ENCODE data around the gene NFATC1. TPM values are rescaled to one million over a fixed set of nuclear protein-coding genes. Genes with fewer than 3 reads are reported as not detected.

Gene NFATC1
- total RNA-seq, 1 donor, result 23.9 TPM

DNA sequence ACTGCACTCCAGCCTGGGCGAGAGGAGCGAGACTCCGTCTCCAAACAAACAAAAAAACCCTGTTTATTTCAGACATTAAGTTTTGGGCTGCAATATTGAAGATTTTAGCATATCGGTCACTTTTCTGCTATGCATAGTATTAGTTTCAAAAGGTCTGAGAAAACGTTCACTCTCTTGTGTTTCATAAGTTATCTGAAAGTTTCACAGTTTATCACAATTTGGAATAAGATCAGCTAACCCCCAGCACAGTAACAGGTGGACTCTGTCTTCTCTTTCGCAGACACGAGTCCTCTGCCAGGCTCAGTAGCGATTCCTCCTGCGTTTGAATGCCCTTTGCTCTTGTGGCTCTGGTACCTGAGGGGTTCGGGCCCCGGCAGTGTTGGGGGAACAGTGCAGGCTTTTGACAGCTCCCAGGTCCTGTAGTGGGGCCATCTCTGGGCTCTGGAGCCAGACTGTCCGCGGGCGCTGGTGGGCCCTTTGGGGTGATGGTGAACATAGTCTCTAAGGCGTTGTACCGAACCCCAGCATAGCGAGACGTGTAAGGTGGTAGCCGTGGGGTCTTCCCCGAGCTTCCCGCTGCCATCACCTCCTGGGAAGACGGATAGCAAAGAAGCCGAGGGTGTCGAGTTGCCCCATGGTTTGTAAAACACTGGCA, 20.4 kb downstream of the NFATC1 start:
- no peaks in the 10 kb centered on the region for H3K4me1 ChIP-seq (ENCODE audit: insufficient read depth, low read length)
- H3K4me3 ChIP-seq (ENCODE audit: low read length), result no peak overlapping the region
- no peaks in the 10 kb centered on the region for H3K9me3 ChIP-seq (ENCODE audit: low read depth, low read length)
- H3K27me3 ChIP-seq (ENCODE audit: insufficient read depth, low read length), result no peaks in the 10 kb centered on the region

DNA sequence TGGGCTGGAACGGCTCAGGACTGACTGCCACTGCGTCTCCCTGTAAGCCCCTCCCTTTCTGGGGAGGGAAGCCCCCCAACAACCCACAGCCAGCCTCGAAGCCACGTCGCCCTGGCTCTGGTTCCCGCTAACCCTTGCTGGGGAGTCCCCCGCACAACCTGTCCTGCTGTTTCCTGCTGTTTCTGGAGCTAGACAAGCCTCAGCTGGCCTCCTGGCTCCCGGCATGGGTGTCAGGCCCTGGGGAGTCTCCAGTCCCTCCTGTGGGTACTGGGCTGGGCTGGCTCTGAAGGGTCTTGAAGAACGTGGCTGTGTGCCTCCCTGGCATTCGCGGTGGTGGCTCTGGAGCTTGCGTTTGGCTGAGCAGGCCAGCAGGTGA, 20.9 kb downstream of the NFATC1 start:
- Histone ChIP-seq H3K4me3 (ENCODE audit: low read length) (no peak overlapping the region), H3K4me1 (ENCODE audit: insufficient read depth, low read length) (no peaks in the 10 kb centered on the region), H3K27me3 (ENCODE audit: insufficient read depth, low read length) (no peaks in the 10 kb centered on the region), H3K9me3 (ENCODE audit: low read depth, low read length) (no peaks in the 10 kb centered on the region)

- no peaks in the 10 kb centered on the region for H3K4me1 ChIP-seq (ENCODE audit: insufficient read depth, low read length)
- H3K9me3 ChIP-seq (ENCODE audit: low read depth, low read length), result no peaks in the 10 kb centered on the region
These were observed 22.5 kb downstream of the NFATC1 start for GRCh38 chr18:79418236-79418635.

DNA sequence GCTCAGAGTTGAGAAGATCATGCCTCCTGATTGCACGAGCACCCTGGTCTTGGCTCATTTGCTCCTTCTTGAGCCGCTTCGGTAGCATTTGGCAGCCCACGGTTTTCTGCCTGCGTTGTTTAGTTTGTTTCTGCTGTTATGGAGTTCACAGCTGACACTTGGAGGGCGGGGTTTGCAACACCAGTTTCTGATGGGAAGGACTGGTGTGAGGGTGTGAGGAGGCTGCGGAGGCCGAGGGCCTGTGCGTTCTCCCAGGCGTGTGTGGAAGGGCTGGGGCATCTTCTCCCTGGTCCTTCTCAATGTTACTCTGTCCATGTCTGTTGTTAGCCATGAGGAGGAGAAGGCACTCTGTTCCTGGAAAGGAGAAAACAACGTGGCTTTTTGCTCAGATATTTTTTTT, 22.9 kb downstream of the NFATC1 start:
- no peak overlapping the region for H3K4me3 ChIP-seq (ENCODE audit: low read length)
- no peaks in the 10 kb centered on the region for H3K9me3 ChIP-seq (ENCODE audit: low read depth, low read length)
- no peaks in the 10 kb centered on the region for H3K27me3 ChIP-seq (ENCODE audit: insufficient read depth, low read length)
- no peaks in the 10 kb centered on the region for H3K4me1 ChIP-seq (ENCODE audit: insufficient read depth, low read length)

More at GRCh38 chr18:79418236-79418635, 22.5 kb downstream of the NFATC1 start:
- Histone ChIP-seq H3K27me3 (ENCODE audit: insufficient read depth, low read length) (no peaks in the 10 kb centered on the region), H3K4me3 (ENCODE audit: low read length) (no peak overlapping the region)

DNA sequence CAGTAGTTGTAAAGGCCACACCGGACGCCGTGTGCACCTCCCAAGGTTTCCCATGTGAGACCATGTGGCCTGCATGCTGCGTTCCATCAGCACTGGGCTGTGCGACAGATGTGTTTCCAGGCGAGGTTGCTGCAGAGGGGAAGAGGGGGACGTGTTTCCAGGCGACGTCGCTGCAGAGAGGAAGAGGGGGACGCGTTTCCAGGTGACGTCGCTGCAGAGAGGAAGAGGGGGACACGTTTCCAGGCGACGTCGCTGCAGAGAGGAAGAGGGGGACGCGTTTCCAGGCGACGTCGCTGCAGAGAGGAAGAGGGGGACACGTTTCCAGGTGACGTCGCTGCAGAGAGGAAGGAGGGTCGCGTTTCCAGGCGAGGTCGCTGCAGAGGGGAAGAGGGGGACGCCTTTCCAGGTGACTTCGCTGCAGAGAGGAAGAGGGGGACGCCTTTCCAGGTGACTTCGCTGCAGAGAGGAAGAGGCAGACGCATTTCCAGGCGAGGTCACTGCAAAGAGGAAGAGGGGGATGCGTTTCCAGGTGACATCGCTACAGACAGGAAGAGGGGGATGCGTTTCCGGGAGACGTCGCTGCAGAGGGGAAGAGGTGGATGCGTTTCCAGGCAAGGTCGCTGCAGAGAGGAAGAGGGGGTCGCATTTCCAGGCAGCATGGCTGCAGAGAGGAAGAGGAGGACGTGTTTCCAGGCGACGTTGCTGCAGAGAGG, 24.5 kb downstream of the NFATC1 start:
- Histone ChIP-seq H3K9me3 (ENCODE audit: low read depth, low read length) (no peaks in the 10 kb centered on the region), H3K4me3 (ENCODE audit: low read length) (no peak overlapping the region), H3K27me3 (ENCODE audit: insufficient read depth, low read length) (no peaks in the 10 kb centered on the region), H3K4me1 (ENCODE audit: insufficient read depth, low read length) (no peaks in the 10 kb centered on the region)

GRCh38 chr18:79421275-79421857, 25.6 kb downstream of the NFATC1 start:
- no peaks in the 10 kb centered on the region for H3K4me1 ChIP-seq (ENCODE audit: insufficient read depth, low read length)

GRCh38 chr18:79422022-79422782, 26.5 kb downstream of the NFATC1 start:
- no peaks in the 10 kb centered on the region for H3K9me3 ChIP-seq (ENCODE audit: low read depth, low read length)
- H3K4me3 ChIP-seq (ENCODE audit: low read length), result no peak overlapping the region
- H3K27me3 ChIP-seq (ENCODE audit: insufficient read depth, low read length), result no peaks in the 10 kb centered on the region
- H3K4me1 ChIP-seq (ENCODE audit: insufficient read depth, low read length), result no peaks in the 10 kb centered on the region

More at GRCh38 chr18:79421275-79421857, 25.6 kb downstream of the NFATC1 start:
- H3K9me3 ChIP-seq (ENCODE audit: low read depth, low read length), result no peaks in the 10 kb centered on the region
- no peak overlapping the region for H3K4me3 ChIP-seq (ENCODE audit: low read length)
- H3K27me3 ChIP-seq (ENCODE audit: insufficient read depth, low read length), result no peaks in the 10 kb centered on the region

GRCh38 chr18:79422783-79423165, 27.0 kb downstream of the NFATC1 start:
- Histone ChIP-seq H3K9me3 (ENCODE audit: low read depth, low read length) (no peaks in the 10 kb centered on the region), H3K27me3 (ENCODE audit: insufficient read depth, low read length) (no peaks in the 10 kb centered on the region), H3K4me1 (ENCODE audit: insufficient read depth, low read length) (no peaks in the 10 kb centered on the region), H3K4me3 (ENCODE audit: low read length) (no peak overlapping the region)

DNA sequence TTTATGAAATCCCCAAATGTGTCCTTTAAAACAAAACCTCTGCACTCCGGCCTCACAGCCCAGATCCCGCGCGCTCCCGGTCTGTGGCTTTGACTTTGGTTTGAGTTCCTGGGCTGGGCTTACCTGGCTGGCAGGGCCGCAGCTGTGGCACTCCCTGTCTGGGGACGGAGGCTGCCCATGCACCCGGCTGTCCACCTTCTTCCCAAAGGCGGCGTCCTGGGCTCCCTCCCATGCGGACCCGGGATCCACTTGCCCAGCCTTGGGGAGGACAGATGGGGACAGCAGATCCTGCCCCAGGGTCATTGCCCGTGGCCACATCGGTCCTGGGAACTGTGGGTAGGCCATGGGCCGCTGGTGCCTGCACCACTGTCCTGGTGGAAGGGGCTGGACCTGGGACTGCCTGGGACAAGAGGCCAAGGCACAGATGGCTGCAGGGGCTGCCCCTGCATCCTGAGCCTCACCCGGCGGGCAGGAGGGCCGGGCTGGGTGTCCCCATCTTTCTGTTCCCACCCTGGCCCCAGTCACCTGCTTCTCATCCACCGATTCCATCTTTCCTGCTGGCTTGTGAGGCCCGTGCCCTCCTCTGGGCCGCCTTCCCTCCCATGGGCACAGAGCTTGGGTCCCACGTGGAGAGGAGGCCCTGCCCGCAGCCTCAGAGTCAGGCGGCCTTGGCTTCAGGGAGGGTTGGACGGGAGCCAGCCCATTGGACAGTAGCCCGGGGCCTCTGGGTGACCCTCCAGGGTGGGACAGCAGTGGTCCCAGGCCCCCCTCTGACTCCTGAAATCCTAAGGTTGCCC, 27.7 kb downstream of the NFATC1 start:
- Histone ChIP-seq H3K4me1 (ENCODE audit: insufficient read depth, low read length) (no peaks in the 10 kb centered on the region), H3K9me3 (ENCODE audit: low read depth, low read length) (no peaks in the 10 kb centered on the region), H3K4me3 (ENCODE audit: low read length) (no peak overlapping the region), H3K27me3 (ENCODE audit: insufficient read depth, low read length) (no peaks in the 10 kb centered on the region)

GRCh38 chr18:79424008-79424565, 28.4 kb downstream of the NFATC1 start:
- Histone ChIP-seq H3K4me1 (ENCODE audit: insufficient read depth, low read length) (no peaks in the 10 kb centered on the region), H3K9me3 (ENCODE audit: low read depth, low read length) (no peaks in the 10 kb centered on the region), H3K27me3 (ENCODE audit: insufficient read depth, low read length) (no peaks in the 10 kb centered on the region), H3K4me3 (ENCODE audit: low read length) (no peak overlapping the region)

- no peaks in the 10 kb centered on the region for H3K27me3 ChIP-seq (ENCODE audit: insufficient read depth, low read length)
- no peaks in the 10 kb centered on the region for H3K4me1 ChIP-seq (ENCODE audit: insufficient read depth, low read length)
- H3K4me3 ChIP-seq (ENCODE audit: low read length), result no peak overlapping the region
- H3K9me3 ChIP-seq (ENCODE audit: low read depth, low read length), result no peaks in the 10 kb centered on the region
These were observed 29.3 kb downstream of the NFATC1 start for GRCh38 chr18:79424880-79425568.

DNA sequence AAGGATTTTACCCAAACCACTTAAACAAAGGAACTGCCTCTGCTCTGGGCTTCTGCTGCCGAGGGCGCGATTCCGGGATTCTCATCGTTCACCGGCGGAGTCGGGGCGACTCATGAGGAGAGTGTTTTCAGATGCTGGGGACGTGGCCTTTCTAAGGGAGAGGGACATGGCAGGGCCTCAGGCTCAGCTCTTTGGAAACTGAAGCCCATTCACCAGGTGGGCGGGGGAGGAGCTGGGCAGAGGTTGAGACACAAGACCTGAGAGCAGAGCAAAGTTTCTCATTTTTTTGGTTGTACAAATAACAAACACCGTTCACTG, 29.8 kb downstream of the NFATC1 start:
- Histone ChIP-seq H3K4me1 (ENCODE audit: insufficient read depth, low read length) (no peaks in the 10 kb centered on the region), H3K27me3 (ENCODE audit: insufficient read depth, low read length) (no peaks in the 10 kb centered on the region), H3K4me3 (ENCODE audit: low read length) (no peak overlapping the region), H3K9me3 (ENCODE audit: low read depth, low read length) (no peaks in the 10 kb centered on the region)

DNA sequence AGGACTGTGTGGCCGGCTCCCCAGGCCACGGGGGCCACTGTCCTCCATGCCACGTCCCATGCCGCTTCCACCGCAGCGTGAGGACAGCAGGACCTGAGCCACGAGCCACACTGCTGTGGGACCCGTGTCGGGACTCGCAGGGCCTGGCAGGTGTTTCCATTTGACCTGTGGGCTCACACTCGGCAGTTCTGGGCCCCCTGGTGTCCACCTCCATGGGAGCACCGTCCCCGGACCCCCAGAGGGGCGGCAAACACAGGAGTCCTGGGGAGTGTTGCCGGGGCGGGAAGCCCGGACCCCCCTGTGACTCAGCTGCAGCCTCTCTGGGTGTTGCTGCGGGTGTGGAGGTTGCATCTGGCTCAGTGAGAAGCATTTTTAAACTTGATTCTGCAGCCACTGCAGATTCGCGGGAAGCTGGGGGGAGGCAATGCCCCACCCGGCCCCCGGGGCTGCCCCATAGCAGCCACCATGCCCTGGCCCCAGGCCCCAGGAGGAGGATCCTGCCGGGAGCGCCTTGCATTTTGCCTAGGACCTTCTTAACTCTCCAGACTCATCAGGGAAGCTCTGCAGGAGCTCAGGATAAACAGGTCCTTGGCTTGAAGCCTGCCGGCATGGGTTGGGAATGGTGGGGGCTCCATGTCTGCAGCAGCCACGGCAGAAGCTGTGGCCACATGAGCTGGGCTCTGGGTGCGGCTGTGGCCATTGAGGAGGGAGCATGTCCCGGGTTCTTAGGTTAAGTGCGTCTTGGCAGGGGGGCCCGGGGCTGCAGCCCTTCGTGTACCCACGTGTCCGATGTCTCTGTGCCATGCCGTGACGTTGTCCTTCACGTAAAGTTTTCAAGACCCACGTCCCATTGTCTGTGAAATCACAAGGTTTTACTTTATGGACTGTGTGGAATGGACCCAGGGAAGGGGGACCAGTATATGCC, 30.9 kb downstream of the NFATC1 start:
- no peaks in the 10 kb centered on the region for H3K9me3 ChIP-seq (ENCODE audit: low read depth, low read length)
- no peak overlapping the region for H3K4me3 ChIP-seq (ENCODE audit: low read length)
- H3K4me1 ChIP-seq (ENCODE audit: insufficient read depth, low read length), result no peaks in the 10 kb centered on the region
- H3K27me3 ChIP-seq (ENCODE audit: insufficient read depth, low read length), result no peaks in the 10 kb centered on the region

All from mononuclear cell (primary cell).